Measurements from ENCODE around the gene IPO4.
A peak's percentile ranks its signal among the peaks of the same experiment; 100 is the strongest.

Gene IPO4

DNA sequence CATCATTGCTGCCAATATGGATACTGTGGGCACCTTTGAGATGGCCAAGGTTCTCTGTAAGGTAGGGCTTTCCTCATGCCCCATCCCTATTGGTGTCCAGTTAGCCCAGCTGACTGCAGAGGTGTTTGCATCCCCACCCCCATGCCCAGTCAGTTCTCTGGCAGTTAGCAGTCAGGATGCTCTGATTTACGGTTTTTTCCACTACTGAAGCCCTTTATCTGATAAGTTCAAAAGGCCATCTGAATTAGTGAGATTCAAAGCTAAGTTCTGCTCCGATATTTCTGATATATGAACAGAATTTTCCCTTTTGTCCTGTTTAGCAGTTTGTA, 44.9 kb upstream of the IPO4 start:
- peak overlapping the region; percentile 90 for H3K27ac ChIP-seq
- no peak for TF ChIP-seq ZFX (IDR thresholded peaks at IDR 0.05)
- TF ChIP-seq, protein P1, sequence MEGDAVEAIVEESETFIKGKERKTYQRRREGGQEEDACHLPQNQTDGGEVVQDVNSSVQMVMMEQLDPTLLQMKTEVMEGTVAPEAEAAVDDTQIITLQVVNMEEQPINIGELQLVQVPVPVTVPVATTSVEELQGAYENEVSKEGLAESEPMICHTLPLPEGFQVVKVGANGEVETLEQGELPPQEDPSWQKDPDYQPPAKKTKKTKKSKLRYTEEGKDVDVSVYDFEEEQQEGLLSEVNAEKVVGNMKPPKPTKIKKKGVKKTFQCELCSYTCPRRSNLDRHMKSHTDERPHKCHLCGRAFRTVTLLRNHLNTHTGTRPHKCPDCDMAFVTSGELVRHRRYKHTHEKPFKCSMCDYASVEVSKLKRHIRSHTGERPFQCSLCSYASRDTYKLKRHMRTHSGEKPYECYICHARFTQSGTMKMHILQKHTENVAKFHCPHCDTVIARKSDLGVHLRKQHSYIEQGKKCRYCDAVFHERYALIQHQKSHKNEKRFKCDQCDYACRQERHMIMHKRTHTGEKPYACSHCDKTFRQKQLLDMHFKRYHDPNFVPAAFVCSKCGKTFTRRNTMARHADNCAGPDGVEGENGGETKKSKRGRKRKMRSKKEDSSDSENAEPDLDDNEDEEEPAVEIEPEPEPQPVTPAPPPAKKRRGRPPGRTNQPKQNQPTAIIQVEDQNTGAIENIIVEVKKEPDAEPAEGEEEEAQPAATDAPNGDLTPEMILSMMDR (conservative IDR thresholded peaks at IDR 0.05) = no peak

DNA sequence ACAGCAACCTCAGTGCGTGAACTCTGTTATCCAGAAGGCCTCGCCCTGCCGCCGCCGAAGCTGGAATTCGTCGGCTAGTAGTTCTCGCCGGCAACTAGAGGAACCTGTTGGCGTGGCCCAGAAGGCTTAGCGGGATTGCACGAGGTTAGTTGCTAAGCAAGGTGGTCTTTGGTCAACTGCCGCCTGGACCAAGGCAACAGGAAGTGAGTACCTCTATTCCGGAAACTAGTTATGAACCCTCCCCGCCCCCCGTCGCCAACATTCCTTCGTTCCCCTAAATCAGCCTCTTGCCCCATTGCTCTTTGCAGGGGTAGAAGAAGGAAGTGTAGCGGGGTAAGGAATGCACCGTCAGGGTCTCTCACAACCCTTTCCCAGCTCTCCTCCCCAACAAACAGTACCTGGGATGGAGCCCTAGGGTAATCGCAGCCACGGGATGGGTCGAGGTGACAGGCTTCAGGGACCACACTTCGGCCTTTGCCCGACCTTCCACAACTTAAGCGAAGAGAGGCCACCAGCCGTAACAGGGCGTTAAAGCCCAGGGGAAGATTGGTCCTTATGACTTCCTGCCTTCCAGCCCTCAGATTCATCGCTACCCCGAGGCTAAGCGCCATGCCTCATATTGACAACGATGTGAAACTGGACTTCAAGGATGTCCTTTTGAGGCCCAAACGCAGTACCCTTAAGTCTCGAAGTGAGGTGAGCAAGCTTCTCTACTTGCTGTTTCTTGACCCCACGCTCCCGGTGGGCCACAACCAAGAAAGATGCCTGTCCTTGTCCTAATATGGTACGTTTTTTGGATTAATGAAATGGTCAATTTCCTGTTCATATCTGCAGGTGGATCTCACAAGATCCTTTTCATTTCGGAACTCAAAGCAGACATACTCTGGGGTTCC, 44.3 kb upstream of the IPO4 start, which contains the start of gene GMPR2:
Gene GMPR2, plus strand, starts transcription at position 285 of the 893 bp plus-strand sequence. Its CDS starts 325 bp downstream, at position 610.
- peak within 1 kb of the TSS; percentile 90 for H3K27ac ChIP-seq
- TF ChIP-seq, protein P1 (conservative IDR thresholded peaks at IDR 0.05) = no peak
- peak; percentile 47 for TF ChIP-seq ZFX (IDR thresholded peaks at IDR 0.05)

DNA sequence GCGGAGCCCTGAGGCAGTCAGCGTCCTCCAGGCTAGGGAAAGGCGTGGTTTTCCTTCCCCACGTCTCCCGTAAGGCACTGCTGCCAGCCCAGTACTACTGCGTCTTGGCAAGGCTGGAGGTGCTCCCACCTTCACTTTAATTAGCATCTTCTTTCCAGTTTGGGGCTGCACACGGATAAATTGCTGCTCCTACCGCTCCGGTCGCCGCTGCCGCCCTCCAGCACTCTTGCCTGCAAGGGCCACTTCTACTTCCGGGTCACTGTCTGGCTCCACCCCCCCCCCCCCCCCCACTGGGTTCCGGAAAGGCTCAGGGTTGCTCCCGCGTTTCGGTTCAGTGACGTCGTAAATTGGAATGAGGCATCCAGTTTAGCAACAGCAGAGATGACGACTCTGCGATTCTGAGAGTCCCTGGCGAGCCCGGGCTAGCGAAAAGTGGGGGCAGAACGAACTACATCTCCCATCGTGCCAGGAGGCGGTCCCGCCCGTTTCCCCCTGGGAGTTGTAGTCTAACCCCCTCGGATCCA, 43.6 kb upstream of the IPO4 start, which contains the start of gene NEDD8:
Gene NEDD8, minus strand, starts transcription at position 247 of the 524 bp plus-strand sequence. Its CDS starts 100 bp downstream, at position 147.
- no peak for TF ChIP-seq ZFX (IDR thresholded peaks at IDR 0.05)
- TF ChIP-seq, protein P1 (conservative IDR thresholded peaks at IDR 0.05) = no peak
- peak within 1 kb of the TSS; percentile 90 for H3K27ac ChIP-seq

DNA sequence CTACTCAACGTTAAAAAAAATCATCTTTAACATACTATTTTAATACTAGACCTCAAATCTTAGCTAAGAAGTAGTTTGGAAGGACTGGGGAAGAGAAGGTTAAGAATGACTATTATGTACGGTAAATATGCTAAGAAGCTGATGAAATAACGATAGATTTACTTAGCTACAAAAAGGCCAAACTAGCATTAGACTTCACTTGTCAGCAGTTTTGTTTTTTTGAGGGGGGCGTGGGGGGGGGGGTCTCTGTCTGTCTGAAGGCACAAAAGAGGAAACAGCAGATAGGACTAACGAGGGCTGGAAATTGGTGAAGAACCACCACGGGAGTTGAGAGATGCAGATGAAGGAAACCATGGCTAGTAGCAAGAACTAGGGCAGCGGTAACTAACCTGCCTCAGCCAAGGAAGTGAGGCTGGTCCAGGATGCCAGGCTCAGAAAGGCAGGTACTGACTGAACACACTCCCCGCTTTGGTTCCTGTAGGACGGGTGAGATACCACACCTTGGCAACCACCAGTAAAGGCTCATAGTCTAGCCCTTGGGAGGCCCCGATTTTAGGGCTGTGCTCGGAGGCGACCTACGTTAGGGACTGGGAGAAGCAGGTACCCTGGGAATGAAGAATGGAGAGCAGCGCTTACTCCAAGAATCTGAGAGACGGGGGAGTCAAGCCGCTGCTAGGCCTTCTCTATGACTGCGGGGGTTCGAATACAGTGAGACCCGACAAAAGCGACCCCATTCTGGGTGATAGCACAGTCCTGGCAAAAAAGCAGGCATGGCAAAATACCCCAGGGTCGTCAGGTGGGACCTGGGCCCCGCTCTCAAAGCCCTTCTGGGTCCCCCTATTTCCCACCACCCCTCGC, 42.9 kb upstream of the IPO4 start:
- TF ChIP-seq ZFX (IDR thresholded peaks at IDR 0.05) = peak; percentile 37; the same call in 1 of the 2 replicates
- TF ChIP-seq, protein P1 (conservative IDR thresholded peaks at IDR 0.05) = no peak
- peak overlapping the region; percentile 90 for H3K27ac ChIP-seq

DNA sequence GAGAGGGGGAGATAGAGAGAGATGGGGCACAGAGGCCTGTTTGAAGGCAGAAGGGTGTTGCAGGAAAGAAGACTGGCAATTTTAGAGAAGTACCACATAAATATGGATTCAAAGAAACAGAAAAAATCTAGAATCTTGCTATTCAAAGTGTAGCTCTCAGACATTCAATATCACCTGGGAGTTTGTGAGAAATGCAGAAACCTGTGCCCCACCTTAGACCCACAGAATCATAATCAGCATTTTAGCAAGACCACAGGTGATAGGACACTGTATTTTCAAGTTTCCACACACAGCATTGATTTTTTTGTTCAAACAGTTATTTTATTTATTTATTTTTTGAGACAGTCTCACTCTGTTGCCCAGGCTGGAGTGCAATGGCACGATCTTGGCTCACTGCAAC, 40.3 kb upstream of the IPO4 start:
- TF ChIP-seq, protein P1 (conservative IDR thresholded peaks at IDR 0.05) = no peak
- no peak for TF ChIP-seq ZFX (IDR thresholded peaks at IDR 0.05)
- no peak overlapping the region for H3K27ac ChIP-seq

DNA sequence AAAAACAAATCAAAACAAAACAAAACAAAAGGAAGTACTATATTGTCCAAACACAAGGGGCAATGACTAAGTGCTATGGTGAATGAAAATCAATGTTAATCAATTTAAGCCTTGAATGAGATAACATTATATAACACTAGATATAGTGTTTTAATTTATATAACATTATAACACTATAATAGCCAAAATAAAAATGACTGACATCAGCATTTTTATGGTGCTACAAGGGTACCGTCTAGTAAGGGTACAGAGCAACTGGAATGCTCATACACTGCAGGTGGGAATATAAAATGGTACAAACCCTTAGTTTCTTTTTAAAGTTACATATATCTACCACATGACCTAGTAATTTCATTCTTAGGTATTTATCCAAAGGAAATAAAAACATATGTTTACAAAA, 37.9 kb upstream of the IPO4 start:
- TF ChIP-seq ZFX (IDR thresholded peaks at IDR 0.05) = no peak
- TF ChIP-seq, protein P1 (conservative IDR thresholded peaks at IDR 0.05) = no peak
- H3K27ac ChIP-seq = no peak overlapping the region

All from C4-2B (cell line).